ENCODE measurements around the gene POU2F1.

POU2F1 gene

DNA sequence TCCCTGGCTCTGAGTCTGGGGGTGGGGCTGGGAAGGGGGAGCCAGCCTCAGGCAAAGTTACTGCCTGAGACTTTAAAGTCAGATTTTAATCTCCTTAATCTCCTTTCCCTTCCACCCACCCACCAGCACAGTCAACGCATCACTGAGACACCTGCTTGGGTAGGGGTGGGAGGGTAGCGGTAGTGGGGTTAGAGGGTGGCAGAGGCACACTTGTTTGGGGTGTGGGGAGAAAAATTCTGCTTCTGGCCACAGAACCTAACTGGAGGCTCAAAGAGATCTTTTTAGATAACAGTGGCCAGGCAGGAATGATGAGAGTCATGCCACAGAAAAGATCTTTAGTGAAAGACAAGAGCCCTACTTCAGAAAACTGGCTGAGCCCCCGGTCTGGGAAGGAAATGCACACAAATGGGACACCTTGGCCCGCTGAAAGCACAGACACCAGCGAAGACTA is 253.5 kb downstream of the POU2F1 start:
- no peaks in the 10 kb centered on the region for H3K36me3 ChIP-seq
- H3K4me1 ChIP-seq, result no peaks in the 10 kb centered on the region
- no peak overlapping the region for H3K4me2 ChIP-seq
- no peak overlapping the region for H3K27ac ChIP-seq
- no peak overlapping the region for H3K9ac ChIP-seq
- no peak overlapping the region for H3K4me3 ChIP-seq
- no peaks in the 10 kb centered on the region for H3K27me3 ChIP-seq
- no peaks in the 10 kb centered on the region for H3K9me3 ChIP-seq
- no peak for TF ChIP-seq Cebpa-rat (IDR thresholded peaks at IDR 0.05)
- no peaks in the 10 kb centered on the region for H4K20me1 ChIP-seq

DNA sequence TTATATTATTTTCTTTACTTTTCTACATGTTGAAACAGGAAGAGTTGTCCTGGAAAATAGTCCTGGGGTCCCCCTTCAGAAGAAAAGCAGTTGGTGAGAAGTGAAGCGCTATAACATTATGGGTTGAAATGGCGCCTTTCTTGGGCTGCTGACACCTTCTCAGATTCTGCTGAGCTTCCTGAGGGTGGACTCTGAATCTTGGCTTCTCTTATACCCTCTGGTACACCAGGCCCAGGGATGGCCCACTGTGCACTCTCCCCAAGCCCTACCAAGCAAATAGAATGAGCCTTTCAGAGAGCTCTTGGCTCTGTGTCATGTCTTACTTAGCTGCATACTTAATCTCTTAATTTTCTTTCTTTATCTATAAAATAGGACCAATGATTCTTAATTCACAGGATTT is 255.4 kb downstream of the POU2F1 start:
- no peaks in the 10 kb centered on the region for H3K27me3 ChIP-seq
- TF ChIP-seq Cebpa-rat (IDR thresholded peaks at IDR 0.05), result no peak
- no peaks in the 10 kb centered on the region for H4K20me1 ChIP-seq
- no peak overlapping the region for H3K27ac ChIP-seq
- no peaks in the 10 kb centered on the region for H3K4me1 ChIP-seq
- no peak overlapping the region for H3K9ac ChIP-seq
- H3K9me3 ChIP-seq, result no peaks in the 10 kb centered on the region
- no peaks in the 10 kb centered on the region for H3K36me3 ChIP-seq
- no peak overlapping the region for H3K4me3 ChIP-seq
- H3K4me2 ChIP-seq, result no peak overlapping the region
